Hepatocyte (in vitro differentiated cells): Measurements from ENCODE around the gene MTRFR. TPM values are rescaled to one million over a fixed set of nuclear protein-coding genes. Genes with fewer than 3 reads are reported as not detected.

ENCODE experiments used
- DNase-seq: peaks from one replicate; pipeline ENCODE4 v3.0.0-alpha.2; 2016; ENCODE audit warnings: low spot score
- H2AFZ ChIP-seq: fragments of 200-600 bp; sonication (generic); 2 replicates; pipeline ENCODE4 v1.6.0; 2016; ENCODE audit warnings: antibody characterized with exemption, mild to moderate bottlenecking
- H3K27ac ChIP-seq: fragments of 200-600 bp; sonication (generic); 2 replicates; pipeline ENCODE4 v1.5.1; 2016; ENCODE audit warnings: mild to moderate bottlenecking
- H3K27me3 ChIP-seq: fragments of 200-600 bp; sonication (generic); 2 replicates; pipeline ENCODE4 v1.6.1; 2016
- H3K36me3 ChIP-seq: fragments of 200-600 bp; sonication (generic); replicated peaks from 2 replicates; pipeline ENCODE4 v1.5.1; 2016; ENCODE audit warnings: low read depth; ENCODE audit not compliant: insufficient read depth
- H3K4me1 ChIP-seq: fragments of 200-600 bp; sonication (generic); 2 replicates; pipeline ENCODE4 v1.5.1; 2016; ENCODE audit warnings: mild to moderate bottlenecking, moderate library complexity; ENCODE audit not compliant: insufficient read depth
- H3K4me2 ChIP-seq: fragments of 200-600 bp; sonication (generic); 2 replicates; pipeline ENCODE4 v1.6.0; 2016
- H3K4me3 ChIP-seq: fragments of 200-600 bp; sonication (generic); 2 replicates; pipeline ENCODE4 v1.5.1; 2016; ENCODE audit warnings: mild to moderate bottlenecking
- H3K79me2 ChIP-seq: fragments of 200-600 bp; sonication (generic); 2 replicates; pipeline ENCODE4 v1.6.0; 2017; ENCODE audit warnings: mild to moderate bottlenecking
- H3K9me2 ChIP-seq: fragments of 200-600 bp; sonication (generic); replicated peaks from 2 replicates; pipeline ENCODE4 v1.6.0; 2017; ENCODE audit warnings: mild to moderate bottlenecking; ENCODE audit not compliant: insufficient read depth
- H3K9me3 ChIP-seq: fragments of 200-600 bp; sonication (generic); 2 replicates; pipeline ENCODE4 v1.5.1; 2016; ENCODE audit warnings: low read depth, mild to moderate bottlenecking
- H4K20me1 ChIP-seq: fragments of 200-600 bp; sonication (generic); 2 replicates; pipeline ENCODE4 v1.6.0; 2016; ENCODE audit warnings: mild to moderate bottlenecking; ENCODE audit not compliant: insufficient read depth, poor library complexity, severe bottlenecking
- CTCF ChIP-seq: fragments of 200-600 bp; sonication (generic); IDR thresholded peaks from 2 replicates; pipeline ENCODE4 v1.5.1; 2016; ENCODE audit warnings: antibody characterized with exemption, mild to moderate bottlenecking; ENCODE audit not compliant: poor library complexity
- EZH2 ChIP-seq: fragments of 200-600 bp; sonication (generic); IDR thresholded peaks from 2 replicates; pipeline ENCODE4 v1.6.1; 2016; ENCODE audit warnings: antibody characterized with exemption, mild to moderate bottlenecking, borderline replicate concordance
- EZH2phosphoT487 ChIP-seq: fragments of 200-600 bp; sonication (generic); IDR thresholded peaks from one replicate; pipeline ENCODE4 v1.6.1; 2018; ENCODE audit warnings: antibody characterized with exemption, mild to moderate bottlenecking, low read depth, moderate library complexity; ENCODE audit not compliant: unreplicated experiment, severe bottlenecking
- WGBS: methylation state at CpG from one replicate; pipeline ENCODE4 v1.1.6; 2016; ENCODE audit warnings: low lambda C conversion rate; ENCODE audit errors: missing lambda C conversion rate; 5-methylcytosine and 5-hydroxymethylcytosine counted together
- polyA plus RNA-seq: library from polyadenylated mRNA; unstranded; fragments of >200 nt; fragmentation: Nextera tagmentation; extraction: Ambion mirVana; gene quantifications from 2 replicates; pipeline ENCODE4 v1.2.1, GENCODE V29; 2016
- total RNA-seq: library from RNA; depleted of rRNA; stranded (reverse); fragments of >200 nt; gene quantifications from 2 replicates; pipeline ENCODE4 v1.2.3, GENCODE V29; 2014

MTRFR gene
- total and polyA plus RNA-seq, 2 experiments from 2014 or later, result 13.3 to 13.8 TPM

GRCh38 chr12:123283461-123283860, 50.2 kb downstream of the MTRFR start:
- Histone ChIP-seq H3K4me3 (no peak overlapping the region), H4K20me1 (no peaks in the 10 kb centered on the region), H3K79me2 (no peaks in the 10 kb centered on the region), H3K27me3 (no peaks in the 10 kb centered on the region), H3K9me3 (no peaks in the 10 kb centered on the region), H3K4me1 (no peaks in the 10 kb centered on the region), H3K36me3 (no peaks in the 10 kb centered on the region), H2AFZ (no peak overlapping the region), H3K4me2 (no peak overlapping the region), H3K9me2 (no peaks in the 10 kb centered on the region), H3K27ac (no peak overlapping the region)
- TF ChIP-seq EZH2phosphoT487, result no peak
- no peak for TF ChIP-seq EZH2
- TF ChIP-seq CTCF, result no peak
- DNase-seq, result no peak
- WGBS, result over 99% methylated on average over 8 of the region's 8 CpGs

GRCh38 chr12:123284669-123285068, 51.4 kb downstream of the MTRFR start:
- Histone ChIP-seq H2AFZ (no peak overlapping the region), H3K36me3 (no peaks in the 10 kb centered on the region), H3K4me1 (no peaks in the 10 kb centered on the region), H3K9me2 (no peaks in the 10 kb centered on the region), H4K20me1 (no peaks in the 10 kb centered on the region), H3K4me2 (no peak overlapping the region), H3K27ac (no peak overlapping the region), H3K4me3 (no peak overlapping the region), H3K79me2 (no peaks in the 10 kb centered on the region), H3K9me3 (no peaks in the 10 kb centered on the region), H3K27me3 (no peaks in the 10 kb centered on the region)
- 96% methylated on average over 4 of the region's 4 CpGs for WGBS
- TF ChIP-seq EZH2phosphoT487 (no peak), CTCF (no peak), EZH2 (no peak)
- DNase-seq, result no peak

GRCh38 chr12:123286652-123287373, 53.6 kb downstream of the MTRFR start:
- Histone ChIP-seq H4K20me1 (no peaks in the 10 kb centered on the region), H3K4me1 (no peaks in the 10 kb centered on the region), H3K27ac (no peak overlapping the region), H3K79me2 (no peaks in the 10 kb centered on the region), H3K36me3 (no peaks in the 10 kb centered on the region), H3K27me3 (no peaks in the 10 kb centered on the region), H3K9me2 (no peaks in the 10 kb centered on the region), H3K9me3 (no peaks in the 10 kb centered on the region), H3K4me2 (no peak overlapping the region), H3K4me3 (no peak overlapping the region), H2AFZ (no peak overlapping the region)
- TF ChIP-seq EZH2phosphoT487 (no peak), CTCF (no peak), EZH2 (no peak)
- WGBS, result 82% methylated on average over 9 of the region's 9 CpGs
- no peak for DNase-seq
